ENCODE results near the gene CCR7.

CCR7 gene

GRCh38 chr17:40551879-40552768 is 13.1 kb downstream of the CCR7 start:
- TF ChIP-seq CTCF (conservative IDR thresholded peaks at IDR 0.05; ENCODE audit: low read depth, low read length), result no peak
- H3K4me3 ChIP-seq (ENCODE audit: low read length), result no peak overlapping the region
- DNase-seq (ENCODE audit: low read depth), result no peak

GRCh38 chr17:40551091-40551878 is 14.0 kb downstream of the CCR7 start:
- no peak overlapping the region for H3K4me3 ChIP-seq (ENCODE audit: low read length)
- no peak for DNase-seq (ENCODE audit: low read depth)
- no peak for TF ChIP-seq CTCF (conservative IDR thresholded peaks at IDR 0.05; ENCODE audit: low read depth, low read length)

- TF ChIP-seq CTCF (conservative IDR thresholded peaks at IDR 0.05; ENCODE audit: low read depth, low read length), result no peak
- no peak for DNase-seq (ENCODE audit: low read depth)
- no peak overlapping the region for H3K4me3 ChIP-seq (ENCODE audit: low read length)
Observed at GRCh38 chr17:40550608-40551007, 14.7 kb downstream of the CCR7 start.

GRCh38 chr17:40548982-40549685 is 16.1 kb downstream of the CCR7 start:
- no peak for TF ChIP-seq CTCF (conservative IDR thresholded peaks at IDR 0.05; ENCODE audit: low read depth, low read length)
- H3K4me3 ChIP-seq (ENCODE audit: low read length), result no peak overlapping the region
- DNase-seq (ENCODE audit: low read depth), result no peak

- no peak overlapping the region for H3K4me3 ChIP-seq (ENCODE audit: low read length)
- DNase-seq (ENCODE audit: low read depth), result no peak
- TF ChIP-seq CTCF (conservative IDR thresholded peaks at IDR 0.05; ENCODE audit: low read depth, low read length), result no peak
Observed at GRCh38 chr17:40548491-40548981, 16.7 kb downstream of the CCR7 start.

- H3K4me3 ChIP-seq (ENCODE audit: low read length), result no peak overlapping the region
- TF ChIP-seq CTCF (conservative IDR thresholded peaks at IDR 0.05; ENCODE audit: low read depth, low read length), result no peak
- no peak for DNase-seq (ENCODE audit: low read depth)
Observed at GRCh38 chr17:40547785-40548478, 17.3 kb downstream of the CCR7 start.
